ENCODE data around the gene USP14. TPM values are rescaled to one million over a fixed set of nuclear protein-coding genes. Genes with fewer than 3 reads are reported as not detected.
"Not testable (repeated sequence)": the region's sequence is repeated elsewhere in the genome, so short reads cannot be mapped to it uniquely, and the experiment has no call there.

USP14 gene
- 89.7 and 98.4 TPM in 2 replicates for total RNA-seq

GRCh38 chr18:158128-159036, at the start of gene USP14:
USP14 (plus strand) TSS chr18:158557; CDS start chr18:158699, 142 bp downstream.
- H3K4me1 Mint-ChIP-seq (ENCODE audit: low read depth): peaks cover 19% of the 10 kb centered on the region
- peak; percentile 96 for DNase-seq (ENCODE audit: low spot score)
- intact Hi-C loops (cut with micrococcal nuclease): loop anchor here (1.0 to 5.0 kb wide), 3 partner anchors 46 to 654 kb away; partner anchors contain the start of genes THOC1 and YES1
- H3K27me3 Mint-ChIP-seq (ENCODE audit: low read depth): no peaks in the 10 kb centered on the region
- peaks cover 18% of the 10 kb centered on the region for H3K36me3 Mint-ChIP-seq (ENCODE audit: low read depth)
- H3K4me3 Mint-ChIP-seq (ENCODE audit: low read depth): peak within 1 kb of the TSS; percentile 96
- no peaks in the 10 kb centered on the region for H3K9me3 Mint-ChIP-seq
- H3K27ac Mint-ChIP-seq: peak within 1 kb of the TSS; percentile 89

GRCh38 chr18:108665-109063, 49.7 kb upstream of the USP14 start:
- Mint-ChIP-seq H3K9me3 (peaks cover 30% of the 10 kb centered on the region), H3K4me1 (ENCODE audit: low read depth) (peaks cover 15% of the 10 kb centered on the region)
- H3K27me3 Mint-ChIP-seq (ENCODE audit: low read depth); intact Hi-C loops (cut with micrococcal nuclease); DNase-seq (ENCODE audit: low spot score); H3K27ac Mint-ChIP-seq; H3K4me3 Mint-ChIP-seq (ENCODE audit: low read depth); H3K36me3 Mint-ChIP-seq (ENCODE audit: low read depth): not testable (repeated sequence)

- H3K36me3 Mint-ChIP-seq (ENCODE audit: low read depth); H3K27ac Mint-ChIP-seq; H3K4me3 Mint-ChIP-seq (ENCODE audit: low read depth); intact Hi-C loops (cut with micrococcal nuclease); H3K27me3 Mint-ChIP-seq (ENCODE audit: low read depth): not testable (repeated sequence)
- peak; percentile 48 for DNase-seq (ENCODE audit: low spot score)
- H3K9me3 Mint-ChIP-seq: peaks cover 30% of the 10 kb centered on the region
- peaks cover 12% of the 10 kb centered on the region for H3K4me1 Mint-ChIP-seq (ENCODE audit: low read depth)
Measured at GRCh38 chr18:109130-109921, 49.0 kb upstream of the USP14 start.

GRCh38 chr18:109922-110261, 48.5 kb upstream of the USP14 start:
- not testable (repeated sequence) for H3K4me3 Mint-ChIP-seq (ENCODE audit: low read depth)
- intact Hi-C loops (cut with micrococcal nuclease): loop anchor here (5.0 kb wide), 2 partner anchors 47 to 157 kb away; partner anchors contain the start of genes THOC1 and USP14

GRCh38 chr18:110351-111201, 47.8 kb upstream of the USP14 start:
- H3K4me3 Mint-ChIP-seq (ENCODE audit: low read depth); H3K36me3 Mint-ChIP-seq (ENCODE audit: low read depth); H3K27ac Mint-ChIP-seq; H3K27me3 Mint-ChIP-seq (ENCODE audit: low read depth); H3K4me1 Mint-ChIP-seq (ENCODE audit: low read depth): not testable (repeated sequence)
- intact Hi-C loops (cut with micrococcal nuclease): loop anchor here (5.0 kb wide), 2 partner anchors 47 to 157 kb away; partner anchors contain the start of genes THOC1 and USP14
- peaks cover 30% of the 10 kb centered on the region for H3K9me3 Mint-ChIP-seq
- peak; percentile 31 for DNase-seq (ENCODE audit: low spot score)

More at GRCh38 chr18:109922-110261, 48.5 kb upstream of the USP14 start:
- peaks cover 30% of the 10 kb centered on the region for H3K9me3 Mint-ChIP-seq
- H3K27ac Mint-ChIP-seq; H3K36me3 Mint-ChIP-seq (ENCODE audit: low read depth); H3K4me1 Mint-ChIP-seq (ENCODE audit: low read depth); H3K27me3 Mint-ChIP-seq (ENCODE audit: low read depth): not testable (repeated sequence)
- DNase-seq (ENCODE audit: low spot score): peak; percentile 36

- peaks cover 3% of the 10 kb centered on the region for H3K36me3 Mint-ChIP-seq (ENCODE audit: low read depth)
- peak; percentile 62 for DNase-seq (ENCODE audit: low spot score)
- H3K4me3 Mint-ChIP-seq (ENCODE audit: low read depth): peak overlapping the region; percentile 74
- intact Hi-C loops (cut with micrococcal nuclease): loop anchor here (5.0 kb wide), 2 partner anchors 46 to 156 kb away; partner anchors contain the start of genes THOC1 and USP14
- peak overlapping the region; percentile 34 for H3K27ac Mint-ChIP-seq
- peaks cover 9% of the 10 kb centered on the region for H3K4me1 Mint-ChIP-seq (ENCODE audit: low read depth)
- peaks cover 30% of the 10 kb centered on the region for H3K9me3 Mint-ChIP-seq
- peaks cover 9% of the 10 kb centered on the region for H3K27me3 Mint-ChIP-seq (ENCODE audit: low read depth)
Measured at GRCh38 chr18:111306-112014, 46.9 kb upstream of the USP14 start.

- H3K27ac Mint-ChIP-seq; H3K4me1 Mint-ChIP-seq (ENCODE audit: low read depth); H3K27me3 Mint-ChIP-seq (ENCODE audit: low read depth); H3K36me3 Mint-ChIP-seq (ENCODE audit: low read depth); H3K4me3 Mint-ChIP-seq (ENCODE audit: low read depth): not testable (repeated sequence)
- peak; percentile 38 for DNase-seq (ENCODE audit: low spot score)
- H3K9me3 Mint-ChIP-seq: peaks cover 28% of the 10 kb centered on the region
- intact Hi-C loops (cut with micrococcal nuclease): loop anchor here (5.0 kb wide), 2 partner anchors 45 to 155 kb away; partner anchors contain the start of genes THOC1 and USP14
Measured at GRCh38 chr18:112015-112733, 46.2 kb upstream of the USP14 start.

- DNase-seq (ENCODE audit: low spot score); intact Hi-C loops (cut with micrococcal nuclease); H3K4me1 Mint-ChIP-seq (ENCODE audit: low read depth); H3K27me3 Mint-ChIP-seq (ENCODE audit: low read depth); H3K4me3 Mint-ChIP-seq (ENCODE audit: low read depth); H3K27ac Mint-ChIP-seq; H3K36me3 Mint-ChIP-seq (ENCODE audit: low read depth); H3K9me3 Mint-ChIP-seq: not testable (repeated sequence)
Measured at GRCh38 chr18:120539-121260, 37.7 kb upstream of the USP14 start.

GRCh38 chr18:135045-135444, 23.3 kb upstream of the USP14 start:
- H3K27ac Mint-ChIP-seq: no peak overlapping the region
- intact Hi-C loops (cut with micrococcal nuclease): no loop called here

GRCh38 chr18:136433-136832, 21.9 kb upstream of the USP14 start:
- Mint-ChIP-seq H3K9me3 (no peaks in the 10 kb centered on the region), H3K36me3 (ENCODE audit: low read depth) (no peaks in the 10 kb centered on the region), H3K27me3 (ENCODE audit: low read depth) (no peaks in the 10 kb centered on the region), H3K4me1 (ENCODE audit: low read depth) (no peaks in the 10 kb centered on the region), H3K27ac (no peak overlapping the region), H3K4me3 (ENCODE audit: low read depth) (no peak overlapping the region)
- peak; percentile 21 for DNase-seq (ENCODE audit: low spot score)
- intact Hi-C loops (cut with micrococcal nuclease): no loop called here

More at GRCh38 chr18:135045-135444, 23.3 kb upstream of the USP14 start:
- Mint-ChIP-seq H3K9me3 (peaks cover 5% of the 10 kb centered on the region), H3K4me3 (ENCODE audit: low read depth) (no peak overlapping the region), H3K36me3 (ENCODE audit: low read depth) (no peaks in the 10 kb centered on the region), H3K4me1 (ENCODE audit: low read depth) (no peaks in the 10 kb centered on the region), H3K27me3 (ENCODE audit: low read depth) (no peaks in the 10 kb centered on the region)
- DNase-seq (ENCODE audit: low spot score): no peak

GRCh38 chr18:137327-137726, 21.0 kb upstream of the USP14 start:
- Mint-ChIP-seq H3K9me3 (no peaks in the 10 kb centered on the region), H3K27me3 (ENCODE audit: low read depth) (no peaks in the 10 kb centered on the region), H3K27ac (no peak overlapping the region), H3K4me1 (ENCODE audit: low read depth) (no peaks in the 10 kb centered on the region), H3K4me3 (ENCODE audit: low read depth) (no peak overlapping the region), H3K36me3 (ENCODE audit: low read depth) (no peaks in the 10 kb centered on the region)
- DNase-seq (ENCODE audit: low spot score): no peak
- intact Hi-C loops (cut with micrococcal nuclease): no loop called here

Data from activated T-helper 2 cell treated with anti-CD3 and anti-CD28 coated beads, Interferon-gamma antibody, Interleukin-2, Interleukin-4, amounts not matched to agents 10 μg/mL and 5 μg/mL and 100 μg/mL, durations not matched to agents 14 hours and 24 hours and 36 hours (primary cell).